GM12878 (cell line): ENCODE measurements around the gene PDGFC. TPM values are rescaled to one million over a fixed set of nuclear protein-coding genes. Genes with fewer than 3 reads are reported as not detected.

Source experiments
- ATAC-seq: fragments of 200-7000 bp; cut with Tn5 transposase; 3 replicates; pipeline ENCODE4 v1.9.1; 2020; ENCODE audit warnings: mild to moderate bottlenecking, moderate library complexity
- BruUV-seq: library from RNA; stranded (reverse); fragments of 400-500 nt; replicated peaks from 2 replicates; lab custom pipeline; 2021; lab: Mats Ljungman, UMichigan
- CTCF ChIA-PET: fragments of 300-600 bp; sonication (Branson Sonifier 250); formaldehyde crosslinking; extraction: SDS; loops from one replicate; lab custom pipeline; 2021; ENCODE audit warnings: inconsistent platforms; lab: Yijun Ruan, JAX
- POLR2A ChIA-PET: fragments of 350-600 bp; formaldehyde crosslinking; extraction: SDS; loops from one replicate; lab custom pipeline; 2021; ENCODE audit warnings: inconsistent platforms; lab: Charles Lee
- RAD21 ChIA-PET: fragments of 300-600 bp; sonication (Branson Sonifier 250); formaldehyde crosslinking; loops from one replicate; lab custom pipeline; 2023; ENCODE audit warnings: antibody characterized with exemption; ENCODE audit not compliant: unreplicated experiment; lab: Charles Lee
- SMC1A ChIA-PET: fragments of 300-600 bp; sonication (Branson Sonifier 250); formaldehyde crosslinking; loops from one replicate; lab custom pipeline; 2023; ENCODE audit not compliant: unreplicated experiment, uncharacterized antibody; lab: Charles Lee
- DNase-seq: peaks from one replicate; pipeline ENCODE4 v3.0.0-alpha.2; 2011; ENCODE audit warnings: low read depth, low spot score
- FAIRE-seq: peaks from 3 replicates; lab custom pipeline; 2011; peaks lifted over from hg19 to GRCh38; lab: Jason Lieb, UNC
- H2AFZ ChIP-seq: 2 replicates; pipeline ENCODE4 v1.6.0; 2011; ENCODE audit warnings: low read depth, low read length, control low read depth; ENCODE audit not compliant: control insufficient read depth
- H3K27ac ChIP-seq: 2 replicates; pipeline ENCODE4 v1.5.1; 2011; ENCODE audit warnings: control low read depth; ENCODE audit not compliant: control insufficient read depth, insufficient read depth
- H3K27me3 ChIP-seq, 2 experiments: replicated peaks in 1 of 2; 2 replicates each; pipeline versions ENCODE4 v1.6.0 to v1.6.1; 2011; ENCODE audit warnings: low read length in 1 of 2; ENCODE audit not compliant: control insufficient read depth in 2 of 2, insufficient read depth in 2 of 2
- H3K36me3 ChIP-seq, 2 experiments: 2 replicates each; pipeline ENCODE4 v1.5.1; 2011; ENCODE audit warnings: low read length in 1 of 2; ENCODE audit not compliant: control insufficient read depth in 2 of 2, insufficient read depth in 2 of 2
- H3K4me1 ChIP-seq: 2 replicates; pipeline ENCODE4 v1.6.1; 2011; ENCODE audit warnings: mild to moderate bottlenecking, low read length, moderate library complexity, mixed read lengths; ENCODE audit not compliant: control insufficient read depth, insufficient read depth
- H3K4me2 ChIP-seq: 2 replicates; pipeline ENCODE4 v1.6.0; 2011; ENCODE audit warnings: control low read depth; ENCODE audit not compliant: control insufficient read depth, insufficient read depth
- H3K4me3 ChIP-seq: fragments of 200-600 bp; sonication (generic); 2 replicates; pipeline ENCODE4 v1.5.1; 2016
- H3K79me2 ChIP-seq: 2 replicates; pipeline ENCODE4 v1.6.0; 2011; ENCODE audit warnings: low read length; ENCODE audit not compliant: control insufficient read depth, insufficient read depth
- H3K9ac ChIP-seq: 2 replicates; pipeline ENCODE4 v1.8.0; 2011; ENCODE audit warnings: low read length, control low read depth, mixed read lengths; ENCODE audit not compliant: control insufficient read depth, insufficient read depth
- H3K9me3 ChIP-seq: replicated peaks from 3 replicates; pipeline ENCODE4 v1.5.1; 2011; ENCODE audit warnings: mild to moderate bottlenecking, low read length; ENCODE audit not compliant: control insufficient read depth, insufficient read depth
- H4K20me1 ChIP-seq: 2 replicates; pipeline ENCODE4 v1.6.0; 2011; ENCODE audit not compliant: control insufficient read depth, insufficient read depth
- EGR1 ChIP-seq, 2 experiments: IDR thresholded peaks; 1 replicate in 1 of 2; 2 replicates in 1 of 2; pipeline ENCODE4 v1.6.1; 2011 to 2012; ENCODE audit warnings: low read depth in 2 of 2, low read length in 2 of 2, borderline replicate concordance in 1 of 2, mild to moderate bottlenecking in 1 of 2, moderate library complexity in 1 of 2
- ELK1 ChIP-seq: IDR thresholded peaks from 2 replicates; pipeline ENCODE4 v1.6.1; 2012; ENCODE audit warnings: low read depth, low read length, improper control_type of control experiment
- PAX8 ChIP-seq: fragments of 450-650 bp; IDR thresholded peaks from 2 replicates; pipeline ENCODE4 v1.6.1; 2017; ENCODE audit warnings: mild to moderate bottlenecking, moderate library complexity
- POLR2AphosphoS5 ChIP-seq: IDR thresholded peaks from 2 replicates; pipeline ENCODE4 v1.6.1; 2011; ENCODE audit warnings: mild to moderate bottlenecking, low read length, inconsistent platforms
- RAD51 ChIP-seq: fragments of 450-650 bp; IDR thresholded peaks from 2 replicates; pipeline ENCODE4 v1.6.1; 2016; ENCODE audit warnings: moderate library complexity, mild to moderate bottlenecking, inconsistent platforms
- SRF ChIP-seq, 2 experiments: IDR thresholded peaks; 2 replicates each; pipeline ENCODE4 v1.6.1; 2011; ENCODE audit warnings: low read depth in 2 of 2, low read length in 2 of 2, mild to moderate bottlenecking in 1 of 2, moderate library complexity in 1 of 2
- ZNF24 ChIP-seq: fragments of 450-650 bp; IDR thresholded peaks from 2 replicates; pipeline ENCODE4 v1.6.1; 2017; ENCODE audit warnings: antibody characterized with exemption, mild to moderate bottlenecking
- WGBS: methylation state at CpG from one replicate; pipeline ENCODE4 v1.1.6; 2016; ENCODE audit warnings: low lambda C conversion rate; ENCODE audit not compliant: insufficient replicate concordance, insufficient coverage; ENCODE audit errors: missing lambda C conversion rate; 5-methylcytosine and 5-hydroxymethylcytosine counted together
- in situ Hi-C: fragments of 300-500 bp; cut with MboI; formaldehyde crosslinking; loops from 9 replicates; pipeline ENCODE4 v1.14.3; 2018; ENCODE audit warnings: mixed read lengths
- intact Hi-C: fragments of 100-400 bp; cut with micrococcal nuclease; formaldehyde crosslinking; loops from one replicate; pipeline ENCODE4 v1.14.2; 2022; ENCODE audit not compliant: unreplicated experiment
- polyA plus RNA-seq, 11 experiments: library from polyadenylated mRNA; depleted of rRNA in 4 of 11; unstranded in 6 of 11; stranded (reverse) in 5 of 11; fragments of >200 nt; fragmentation: Nextera tagmentation in 4 of 11; fragmentation: Illumina TruSeq in 1 of 11; extraction: Ambion mirVana in 4 of 11; extraction: Trizol in 1 of 11; gene quantifications; 1 replicate in 1 of 11; 2 replicates in 10 of 11; pipeline versions ENCODE4 v1.2.1 to v1.2.3, GENCODE V29; 2011 to 2016; ENCODE audit warnings: inconsistent platforms in 2 of 11, missing spikeins in 2 of 11, low read depth in 1 of 11
- total RNA-seq, 4 experiments: library from RNA; depleted of rRNA in 3 of 4; stranded (reverse); fragments of >200 nt in 3 of 4; fragmentation: Illumina TruSeq in 1 of 4; extraction: Trizol in 1 of 4; gene quantifications; 2 replicates each; pipeline versions ENCODE4 v1.2.1 to v1.2.3, GENCODE V29; 2013 to 2021
- TF ChIP-seq, protein P1 (sequence below): IDR thresholded peaks from 2 replicates; pipeline ENCODE4 v1.6.1; 2011; ENCODE audit warnings: borderline replicate concordance, low read depth, mild to moderate bottlenecking, moderate library complexity, mixed read lengths, low read length; ENCODE audit not compliant: insufficient read depth; ENCODE audit errors: extremely low read length

PDGFC gene
- total and polyA plus RNA-seq, 10 of the 15 experiments (the other 5 are each of a cell fraction or from before 2014, with no cell fraction given) = 0.02 to 0.18 TPM; not detected in 8

GRCh38 chr4:156939801-156940200, 31.8 kb downstream of the PDGFC start (continued):
- no peak for TF ChIP-seq ZNF24

GRCh38 chr4:156939139-156939538, 32.5 kb downstream of the PDGFC start:
- in situ Hi-C loops = no loop called here
- H3K27me3 ChIP-seq = no peaks in the 10 kb centered on the region
- no TSS peak for BruUV-seq
- no peak overlapping the region for H2AFZ ChIP-seq
- no peaks in the 10 kb centered on the region for H3K36me3 ChIP-seq
- no peak for FAIRE-seq
- H3K79me2 ChIP-seq = no peaks in the 10 kb centered on the region
- no peak for DNase-seq
- whole genome bisulfite sequencing = 11% methylated on average over 3 of the region's 3 CpGs
- RAD21 ChIA-PET = no interaction called here
- H3K4me3 ChIP-seq = no peak overlapping the region
- H3K9ac ChIP-seq = no peak overlapping the region
- no peak for ATAC-seq
- POLR2A ChIA-PET = no interaction called here
- H4K20me1 ChIP-seq = no peaks in the 10 kb centered on the region
- no peak overlapping the region for H3K27ac ChIP-seq
- TF ChIP-seq EGR1 (IDR thresholded peaks at IDR 0.05; ENCODE audit: borderline replicate concordance in 1 of 2, low read depth in 2 of 2, low read length in 2 of 2) (no peak), PAX8 (no peak), SRF (IDR thresholded peaks at IDR 0.05; ENCODE audit: low read depth in 2 of 2, low read length in 2 of 2) (no peak), RAD51 (no peak), POLR2AphosphoS5 (no peak), ELK1 (no peak)
- TF ChIP-seq, protein P1, sequence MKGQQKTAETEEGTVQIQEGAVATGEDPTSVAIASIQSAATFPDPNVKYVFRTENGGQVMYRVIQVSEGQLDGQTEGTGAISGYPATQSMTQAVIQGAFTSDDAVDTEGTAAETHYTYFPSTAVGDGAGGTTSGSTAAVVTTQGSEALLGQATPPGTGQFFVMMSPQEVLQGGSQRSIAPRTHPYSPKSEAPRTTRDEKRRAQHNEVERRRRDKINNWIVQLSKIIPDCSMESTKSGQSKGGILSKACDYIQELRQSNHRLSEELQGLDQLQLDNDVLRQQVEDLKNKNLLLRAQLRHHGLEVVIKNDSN = no peak
- TF ChIP-seq, all 136 proteins: peak for 0
- SMC1A ChIA-PET = no interaction called here
- no peaks in the 10 kb centered on the region for H3K9me3 ChIP-seq
- H3K4me2 ChIP-seq = no peak overlapping the region
- intact Hi-C loops = no loop called here
- no peaks in the 10 kb centered on the region for H3K4me1 ChIP-seq
- CTCF ChIA-PET = no interaction called here
